ENCODE data around the gene TULP4.
A peak's percentile ranks its signal among the peaks of the same experiment; 100 is the strongest.
"Not testable (repeated sequence)": the region's sequence is repeated elsewhere in the genome, so short reads cannot be mapped to it uniquely, and the experiment has no call there.

TULP4 gene

GRCh38 chr6:158312165-158312564 is at the start of gene TULP4:
Gene TULP4 (plus strand): TSS chr6:158312465. CDS start chr6:158314017, 1,552 bp downstream.
- DNase-seq: no peak

- no peak for DNase-seq
Observed at GRCh38 chr6:158262755-158263154, 49.5 kb upstream of the TULP4 start.

- DNase-seq: no peak
Observed at GRCh38 chr6:158264180-158264579, 48.1 kb upstream of the TULP4 start.

- no peak for DNase-seq
Observed at GRCh38 chr6:158266131-158266530, 46.1 kb upstream of the TULP4 start.

GRCh38 chr6:158268361-158269147 is 43.7 kb upstream of the TULP4 start:
- DNase-seq: no peak

GRCh38 chr6:158269657-158270056 is 42.6 kb upstream of the TULP4 start:
- no peak for DNase-seq

- DNase-seq: no peak
Observed at GRCh38 chr6:158270389-158271127, 41.7 kb upstream of the TULP4 start.

GRCh38 chr6:158272324-158272723 is 39.9 kb upstream of the TULP4 start:
- no peak for DNase-seq

- no peak for DNase-seq
Observed at GRCh38 chr6:158278004-158278403, 34.3 kb upstream of the TULP4 start.

- no peak for DNase-seq
Observed at GRCh38 chr6:158279615-158280014, 32.6 kb upstream of the TULP4 start.

GRCh38 chr6:158283304-158283980 is 28.8 kb upstream of the TULP4 start:
- DNase-seq: peak in 1 of 2 donors; percentile 10

- DNase-seq: no peak
Observed at GRCh38 chr6:158284007-158284875, 28.0 kb upstream of the TULP4 start.

GRCh38 chr6:158284876-158285655 is 27.2 kb upstream of the TULP4 start:
- no peak for DNase-seq

GRCh38 chr6:158285656-158286021 is 26.6 kb upstream of the TULP4 start:
- DNase-seq: no peak

GRCh38 chr6:158286413-158286812 is 25.9 kb upstream of the TULP4 start:
- DNase-seq: no peak

- DNase-seq: no peak
Observed at GRCh38 chr6:158287047-158287446, 25.2 kb upstream of the TULP4 start.

GRCh38 chr6:158290040-158290439 is 22.2 kb upstream of the TULP4 start:
- no peak for DNase-seq

GRCh38 chr6:158290659-158291058 is 21.6 kb upstream of the TULP4 start:
- no peak for DNase-seq

GRCh38 chr6:158292016-158292415 is 20.2 kb upstream of the TULP4 start:
- no peak for DNase-seq

GRCh38 chr6:158293122-158293521 is 19.1 kb upstream of the TULP4 start:
- no peak for DNase-seq

GRCh38 chr6:158295976-158296853 is 16.1 kb upstream of the TULP4 start:
- DNase-seq: not testable (repeated sequence)
